Ovary (tissue), 3 donors: ENCODE results near the gene THBS4.

Experiments used
- CTCF ChIP-seq, 3 donors: fragments of 450-650 bp in 2 of 3; fragments of 200-600 bp in 1 of 3; IDR thresholded peaks; one replicate each; pipeline versions ENCODE4 v1.5.1 to v1.8.0; 2016 to 2022; ENCODE audit warnings: antibody characterized with exemption in 3 of 3, mild to moderate bottlenecking in 1 of 3
- EP300 ChIP-seq: sonication (generic); formaldehyde crosslinking; IDR thresholded peaks from one replicate; pipeline ENCODE4 v1.6.1; 2017; ENCODE audit warnings: antibody characterized with exemption
- POLR2A ChIP-seq: fragments of 450-650 bp; IDR thresholded peaks from one replicate; pipeline ENCODE4 v1.6.1; 2017; ENCODE audit warnings: antibody characterized with exemption, mild to moderate bottlenecking, moderate library complexity
- donor health status: DM: no; HTN: no; CAD: no.

- TF ChIP-seq POLR2A: no peak
- no peak for TF ChIP-seq CTCF (IDR thresholded peaks at IDR 0.05)
- no peak for TF ChIP-seq EP300
These were observed 44.9 kb upstream of the THBS4 start for GRCh38 chr5:79990205-79990597.
